ENCODE measurements around the gene NKG7. TPM values are rescaled to one million over a fixed set of nuclear protein-coding genes. Genes with fewer than 3 reads are reported as not detected.

Gene NKG7
- total and polyA plus RNA-seq, 4 donors: 2.0 to 13.6 (median 5.7) TPM

- Histone ChIP-seq H3K4me3 (ENCODE audit: low read depth in 1 of 3, low read length in 3 of 3) (no peak overlapping the region), H3K4me1 (ENCODE audit: control insufficient read depth in 4 of 4, insufficient read depth in 4 of 4, low read length in 3 of 4) (no peaks in the 10 kb centered on the region), H3K9me3 (ENCODE audit: control insufficient read depth in 4 of 4, low read length in 3 of 4) (peaks cover 0 to 2% (median 0%) of the 10 kb centered on the region in 4 donors), H3K36me3 (ENCODE audit: control insufficient read depth in 4 of 4, insufficient read depth in 3 of 4, low read depth in 1 of 4, low read length in 3 of 4) (no peaks in the 10 kb centered on the region), H3K27me3 (ENCODE audit: control insufficient read depth in 4 of 4, insufficient read depth in 4 of 4, low read length in 3 of 4) (no peaks in the 10 kb centered on the region), H3K27ac (ENCODE audit: low read depth in 1 of 2, low read length in 2 of 2) (no peak overlapping the region), H3K9ac (ENCODE audit: low read depth in 1 of 2, low read length in 2 of 2) (no peak overlapping the region)
- TF ChIP-seq TAF1 (conservative IDR thresholded peaks at IDR 0.05): no peak
- TF ChIP-seq YY1 (IDR thresholded peaks at IDR 0.05): no peak
- no peak for TF ChIP-seq GABPA (IDR thresholded peaks at IDR 0.05 in 1 of 2, conservative IDR thresholded peaks at IDR 0.05 in 1 of 2)
- no peak for TF ChIP-seq FOXA2 (IDR thresholded peaks at IDR 0.05)
- no peak for TF ChIP-seq RXRA (IDR thresholded peaks at IDR 0.05)
- TF ChIP-seq HNF4A (conservative IDR thresholded peaks at IDR 0.05): no peak
- no peak for TF ChIP-seq HNF4G (IDR thresholded peaks at IDR 0.05)
- no peak for DNase-seq (ENCODE audit: low spot score)
- WGBS: 96% methylated on average over 4 of the region's 4 CpGs
Observed at GRCh38 chr19:51382004-51382403, 9.6 kb upstream of the NKG7 start.

GRCh38 chr19:51380379-51380778, 7.9 kb upstream of the NKG7 start:
- TF ChIP-seq HNF4G (IDR thresholded peaks at IDR 0.05) (no peak), FOXA1 (IDR thresholded peaks at IDR 0.05) (no peak), HNF4A (conservative IDR thresholded peaks at IDR 0.05) (no peak), REST (IDR thresholded peaks at IDR 0.05) (no peak), EGR1 (IDR thresholded peaks at IDR 0.05; ENCODE audit: low read depth in 2 of 2) (no peak), GABPA (IDR thresholded peaks at IDR 0.05 in 1 of 2, conservative IDR thresholded peaks at IDR 0.05 in 1 of 2) (no peak), SP1 (IDR thresholded peaks at IDR 0.05) (no peak), ZBTB33 (IDR thresholded peaks at IDR 0.05) (no peak), JUND (IDR thresholded peaks at IDR 0.05) (no peak), MAX (IDR thresholded peaks at IDR 0.05) (no peak)
- H3K4me3 ChIP-seq (ENCODE audit: low read depth in 1 of 3, low read length in 3 of 3): no peak overlapping the region
- H3K36me3 ChIP-seq (ENCODE audit: control insufficient read depth in 4 of 4, insufficient read depth in 3 of 4, low read depth in 1 of 4, low read length in 3 of 4): no peaks in the 10 kb centered on the region
- H3K27me3 ChIP-seq (ENCODE audit: control insufficient read depth in 4 of 4, insufficient read depth in 4 of 4, low read length in 3 of 4): no peaks in the 10 kb centered on the region
- no peaks in the 10 kb centered on the region for H3K4me1 ChIP-seq (ENCODE audit: control insufficient read depth in 4 of 4, insufficient read depth in 4 of 4, low read length in 3 of 4)
- WGBS: 94% methylated on average over 9 of the region's 9 CpGs
- H3K27ac ChIP-seq (ENCODE audit: low read depth in 1 of 2, low read length in 2 of 2): no peak overlapping the region
- H3K9me3 ChIP-seq (ENCODE audit: control insufficient read depth in 4 of 4, low read length in 3 of 4): peaks cover 0 to 2% (median 0%) of the 10 kb centered on the region in 4 donors
- no peak for DNase-seq (ENCODE audit: low spot score)
- no peak overlapping the region for H3K9ac ChIP-seq (ENCODE audit: low read depth in 1 of 2, low read length in 2 of 2)

- Histone ChIP-seq H3K9ac (ENCODE audit: low read depth in 1 of 2, low read length in 2 of 2) (no peak overlapping the region), H3K36me3 (ENCODE audit: control insufficient read depth in 4 of 4, insufficient read depth in 3 of 4, low read depth in 1 of 4, low read length in 3 of 4) (no peaks in the 10 kb centered on the region), H3K27ac (ENCODE audit: low read depth in 1 of 2, low read length in 2 of 2) (no peak overlapping the region), H3K4me1 (ENCODE audit: control insufficient read depth in 4 of 4, insufficient read depth in 4 of 4, low read length in 3 of 4) (no peaks in the 10 kb centered on the region), H3K27me3 (ENCODE audit: control insufficient read depth in 4 of 4, insufficient read depth in 4 of 4, low read length in 3 of 4) (no peaks in the 10 kb centered on the region), H3K9me3 (ENCODE audit: control insufficient read depth in 4 of 4, low read length in 3 of 4) (peaks cover 0 to 2% (median 0%) of the 10 kb centered on the region in 4 donors), H3K4me3 (ENCODE audit: low read depth in 1 of 3, low read length in 3 of 3) (no peak overlapping the region)
- 95% methylated on average over 2 of the region's 2 CpGs for WGBS
- DNase-seq (ENCODE audit: low spot score): no peak
- no peak for TF ChIP-seq RAD21 (IDR thresholded peaks at IDR 0.05)
- TF ChIP-seq YY1 (IDR thresholded peaks at IDR 0.05): no peak
- TF ChIP-seq RXRA (IDR thresholded peaks at IDR 0.05): no peak
- no peak for TF ChIP-seq HNF4A (conservative IDR thresholded peaks at IDR 0.05)
- TF ChIP-seq MAX (IDR thresholded peaks at IDR 0.05): no peak
- no peak for TF ChIP-seq REST (IDR thresholded peaks at IDR 0.05)
- no peak for TF ChIP-seq SP1 (IDR thresholded peaks at IDR 0.05)
- TF ChIP-seq ATF3 (IDR thresholded peaks at IDR 0.05): no peak
- no peak for TF ChIP-seq GABPA (IDR thresholded peaks at IDR 0.05 in 1 of 2, conservative IDR thresholded peaks at IDR 0.05 in 1 of 2)
Observed at GRCh38 chr19:51377422-51377821, 5.0 kb upstream of the NKG7 start.
